Prostate gland (tissue), 2 donors: ENCODE results near the gene BRICD5.

ENCODE experiments used
- POLR2A ChIP-seq: fragments of 450-650 bp; IDR thresholded peaks from one replicate; pipeline ENCODE4 v1.6.1; 2016; ENCODE audit warnings: antibody characterized with exemption, mild to moderate bottlenecking
- POLR2AphosphoS5 ChIP-seq: sonication (generic); formaldehyde crosslinking; IDR thresholded peaks from one replicate; pipeline ENCODE4 v1.6.1; 2017; ENCODE audit warnings: antibody characterized with exemption
- TF ChIP-seq, protein P1 (sequence below), 4 experiments: fragments of 200-600 bp in 2 of 4; fragments of 450-650 bp in 2 of 4; sonication (generic) in 2 of 4; IDR thresholded peaks; 1 replicate in 3 of 4; 2 replicates in 1 of 4; pipeline ENCODE4 v1.5.1; 2016 to 2019; ENCODE audit warnings: antibody characterized with exemption in 4 of 4, mild to moderate bottlenecking in 2 of 4, moderate library complexity in 2 of 4

DNA sequence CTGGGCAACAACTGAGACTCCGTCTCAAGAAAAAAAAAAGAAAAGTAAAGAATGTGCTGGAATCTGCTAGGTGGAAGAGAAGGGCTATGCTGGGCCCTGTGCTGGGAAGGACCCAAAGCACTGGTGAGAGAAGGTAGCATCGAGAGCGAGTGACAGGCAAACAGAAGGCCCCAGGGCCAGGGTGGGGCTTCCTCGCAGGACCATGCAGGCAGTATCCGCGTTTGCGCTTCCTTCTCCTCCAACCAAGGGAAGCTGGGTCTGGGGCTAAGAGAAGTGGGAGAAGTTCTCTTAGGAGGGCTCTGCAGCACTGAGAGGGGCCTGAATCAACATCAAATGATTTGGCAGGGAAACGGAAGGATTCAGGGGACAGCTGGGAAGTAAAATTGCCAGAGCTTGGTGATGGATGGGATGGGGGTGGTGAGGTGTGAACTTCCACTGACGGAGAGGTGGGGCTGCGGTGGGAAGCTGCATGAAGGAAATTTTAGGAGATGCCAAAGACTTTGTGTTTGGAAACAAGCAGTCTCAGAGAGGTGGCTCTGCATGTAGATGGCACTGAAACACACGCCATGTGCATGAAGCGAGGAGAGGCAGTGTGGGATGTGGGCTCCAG, 46.0 kb upstream of the BRICD5 start:
- TF ChIP-seq, protein P1, sequence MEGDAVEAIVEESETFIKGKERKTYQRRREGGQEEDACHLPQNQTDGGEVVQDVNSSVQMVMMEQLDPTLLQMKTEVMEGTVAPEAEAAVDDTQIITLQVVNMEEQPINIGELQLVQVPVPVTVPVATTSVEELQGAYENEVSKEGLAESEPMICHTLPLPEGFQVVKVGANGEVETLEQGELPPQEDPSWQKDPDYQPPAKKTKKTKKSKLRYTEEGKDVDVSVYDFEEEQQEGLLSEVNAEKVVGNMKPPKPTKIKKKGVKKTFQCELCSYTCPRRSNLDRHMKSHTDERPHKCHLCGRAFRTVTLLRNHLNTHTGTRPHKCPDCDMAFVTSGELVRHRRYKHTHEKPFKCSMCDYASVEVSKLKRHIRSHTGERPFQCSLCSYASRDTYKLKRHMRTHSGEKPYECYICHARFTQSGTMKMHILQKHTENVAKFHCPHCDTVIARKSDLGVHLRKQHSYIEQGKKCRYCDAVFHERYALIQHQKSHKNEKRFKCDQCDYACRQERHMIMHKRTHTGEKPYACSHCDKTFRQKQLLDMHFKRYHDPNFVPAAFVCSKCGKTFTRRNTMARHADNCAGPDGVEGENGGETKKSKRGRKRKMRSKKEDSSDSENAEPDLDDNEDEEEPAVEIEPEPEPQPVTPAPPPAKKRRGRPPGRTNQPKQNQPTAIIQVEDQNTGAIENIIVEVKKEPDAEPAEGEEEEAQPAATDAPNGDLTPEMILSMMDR (IDR thresholded peaks at IDR 0.05), result no peak
- TF ChIP-seq POLR2A (no peak), POLR2AphosphoS5 (no peak)
